HG02870 (cell line): ENCODE results near the gene CHST12.

Experiments
- ATAC-seq: cut with Tn5 transposase; IDR thresholded peaks from one replicate; pipeline ENCODE4 v1.9.1; 2021; ENCODE audit warnings: mild to moderate bottlenecking, moderate library complexity; ENCODE audit not compliant: unreplicated experiment

Gene CHST12

GRCh38 chr7:2477447-2478398 is 74.3 kb downstream of the CHST12 start:
- ATAC-seq, result no peak

- ATAC-seq, result no peak
These were observed 75.0 kb downstream of the CHST12 start for GRCh38 chr7:2478399-2478785.

GRCh38 chr7:2478800-2479199 is 75.4 kb downstream of the CHST12 start:
- ATAC-seq, result no peak

- ATAC-seq, result no peak
These were observed 76.1 kb downstream of the CHST12 start for GRCh38 chr7:2479276-2480069.

GRCh38 chr7:2480070-2480408 is 76.6 kb downstream of the CHST12 start:
- ATAC-seq, result no peak

GRCh38 chr7:2481195-2481594 is 77.8 kb downstream of the CHST12 start:
- ATAC-seq, result no peak

GRCh38 chr7:2482725-2483451 is 79.5 kb downstream of the CHST12 start:
- ATAC-seq, result no peak

- ATAC-seq, result no peak
These were observed 80.1 kb downstream of the CHST12 start for GRCh38 chr7:2483494-2483893.

GRCh38 chr7:2484868-2485267 is 81.5 kb downstream of the CHST12 start:
- no peak for ATAC-seq

GRCh38 chr7:2487586-2488271 is 84.3 kb downstream of the CHST12 start:
- ATAC-seq, result no peak

GRCh38 chr7:2488272-2488645 is 84.8 kb downstream of the CHST12 start:
- ATAC-seq, result no peak

GRCh38 chr7:2488681-2489080 is 85.3 kb downstream of the CHST12 start:
- ATAC-seq, result no peak

GRCh38 chr7:2490181-2490651 is 86.8 kb downstream of the CHST12 start:
- ATAC-seq, result no peak

- ATAC-seq, result no peak
These were observed 88.6 kb downstream of the CHST12 start for GRCh38 chr7:2492038-2492437.

- ATAC-seq, result no peak
These were observed 90.1 kb downstream of the CHST12 start for GRCh38 chr7:2493205-2494164.

- ATAC-seq, result no peak
These were observed 91.0 kb downstream of the CHST12 start for GRCh38 chr7:2494191-2495130.

- ATAC-seq, result no peak
These were observed 92.2 kb downstream of the CHST12 start for GRCh38 chr7:2495418-2496299.
